GM12892 (cell line): ENCODE measurements around the gene GLS2. TPM values are rescaled to one million over a fixed set of nuclear protein-coding genes. Genes with fewer than 3 reads are reported as not detected.

Experiments
- DNase-seq: peaks from one replicate; pipeline ENCODE4 v3.0.0; 2011; ENCODE audit not compliant: insufficient read length
- FAIRE-seq: peaks from 2 replicates; lab custom pipeline; 2011; peaks lifted over from hg19 to GRCh38; lab: Jason Lieb, UNC
- POLR2A ChIP-seq: IDR thresholded peaks from 2 replicates; pipeline ENCODE4 v1.6.1; 2011; ENCODE audit warnings: low read depth, low read length, control low read depth
- POLR2AphosphoS5 ChIP-seq: IDR thresholded peaks from 2 replicates; pipeline ENCODE4 v1.6.1; 2011; ENCODE audit warnings: low read depth, low read length, control low read depth
- TAF1 ChIP-seq: IDR thresholded peaks from 2 replicates; pipeline ENCODE4 v1.6.1; 2011; ENCODE audit warnings: low read depth, mild to moderate bottlenecking, control low read depth, low read length, borderline replicate concordance
- polyA plus RNA-seq: library from polyadenylated mRNA; unstranded; fragments of >200 nt; gene quantifications from one replicate; pipeline ENCODE4 v1.2.1, GENCODE V29; 2012; ENCODE audit warnings: missing spikeins, inconsistent platforms; ENCODE audit not compliant: missing spikeins

The GLS2 gene
- 2.6 TPM for polyA plus RNA-seq

DNA sequence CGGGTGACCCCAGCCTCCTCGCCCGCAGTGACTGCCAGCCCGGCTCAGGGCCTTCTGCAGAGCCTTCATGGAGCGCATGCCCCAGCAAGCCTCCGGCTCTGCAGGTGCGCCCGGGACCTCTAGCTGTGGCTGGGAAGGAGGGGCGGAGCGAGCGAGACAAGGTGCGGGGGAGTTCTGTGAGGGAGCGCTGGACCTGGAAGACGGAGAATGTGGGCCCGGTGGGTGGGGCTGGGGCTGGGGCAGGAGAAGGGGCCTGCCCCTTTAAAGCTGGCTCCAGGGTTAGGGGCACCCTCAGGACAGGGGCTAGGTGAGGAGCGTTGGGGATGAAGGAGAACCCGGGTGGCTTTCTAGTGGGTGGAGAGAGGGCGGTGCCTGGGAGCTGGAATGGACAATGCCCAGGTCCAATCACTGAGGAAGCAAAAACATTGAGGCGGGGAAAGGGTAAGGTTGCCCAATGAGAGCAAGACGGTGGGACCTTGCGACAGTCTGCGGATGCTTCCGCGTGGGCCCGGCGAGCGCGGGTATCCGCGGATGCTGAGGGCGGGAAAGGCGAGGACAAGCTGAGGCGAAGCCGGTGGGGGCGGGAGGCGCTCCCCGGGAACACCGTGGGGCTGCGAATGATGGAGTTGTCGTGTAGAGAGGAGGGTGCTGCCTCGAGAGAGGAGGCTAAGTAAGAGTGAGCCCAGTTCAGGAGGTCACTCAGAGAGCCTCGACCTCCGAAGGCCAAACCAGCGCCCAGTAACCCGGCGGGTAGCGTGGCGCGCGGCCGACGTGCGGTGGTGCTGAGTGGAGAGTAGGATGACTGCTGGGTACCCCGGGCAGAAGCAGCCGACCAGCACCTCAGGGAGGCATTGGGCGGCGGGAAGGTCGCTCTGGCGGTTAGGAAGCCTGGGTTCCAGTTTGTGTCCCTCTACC is at the start of gene GLS2:
GLS2 (minus strand) TSS at position 121 of the 915 bp plus-strand sequence; CDS start at position 78, 43 bp downstream.
- TF ChIP-seq POLR2AphosphoS5, result no peak
- TF ChIP-seq TAF1, result no peak
- no peak for TF ChIP-seq POLR2A
- FAIRE-seq (peak; percentile 70), DNase-seq (peak; percentile 63)

DNA sequence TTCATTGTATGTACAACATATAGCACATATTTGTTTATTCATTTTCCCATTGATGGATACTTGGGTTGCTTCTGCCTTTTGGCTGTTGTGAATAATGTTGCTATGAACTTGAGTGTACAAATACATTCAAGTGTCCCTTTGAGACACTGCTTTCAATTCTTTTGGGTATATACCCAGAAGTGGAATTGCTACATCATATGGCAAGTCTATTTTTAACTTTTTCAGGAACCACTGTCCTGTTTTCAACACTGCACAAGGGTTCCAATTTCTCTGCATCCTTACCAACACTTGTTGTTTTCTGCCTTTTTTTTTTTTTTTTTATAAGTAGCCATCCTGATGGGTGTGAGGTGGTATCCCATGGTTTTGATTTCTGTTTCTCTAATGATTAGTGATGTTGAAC is 49.6 kb upstream of the GLS2 start:
- DNase-seq (no peak), FAIRE-seq (no peak)
- TF ChIP-seq POLR2A (no peak), TAF1 (no peak), POLR2AphosphoS5 (no peak)

DNA sequence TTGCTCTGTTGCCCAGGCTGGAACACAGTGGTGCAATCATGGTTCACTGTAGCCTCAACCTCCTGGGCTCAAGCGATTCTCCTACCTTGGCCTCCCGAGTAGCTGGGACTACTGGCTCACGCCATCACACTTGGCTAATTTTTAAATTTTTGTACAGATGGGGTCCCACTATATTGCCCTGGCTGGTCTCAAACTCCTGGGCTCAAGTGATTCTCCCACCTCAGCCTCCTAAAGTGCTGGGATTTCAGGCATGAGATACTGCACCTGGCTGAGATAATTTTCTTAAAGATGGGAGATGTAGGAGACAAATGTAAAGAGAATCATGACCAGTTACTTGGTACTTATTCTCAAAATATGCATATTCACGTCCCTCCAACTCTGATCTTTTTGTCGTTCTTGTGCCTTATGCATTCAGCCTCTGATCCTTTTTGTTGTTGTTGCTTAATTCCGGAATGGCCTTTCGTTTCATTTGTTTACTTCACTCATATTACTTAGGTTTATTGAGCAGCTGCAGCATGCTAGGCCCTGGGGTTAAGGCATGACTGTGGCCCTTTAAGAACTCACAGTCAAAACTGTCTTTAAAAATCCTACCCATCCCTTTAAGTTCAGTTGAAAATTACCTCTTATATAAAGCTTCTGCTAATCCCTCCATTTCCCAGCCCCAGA is 42.6 kb upstream of the GLS2 start:
- DNase-seq, result no peak
- no peak for FAIRE-seq
- TF ChIP-seq POLR2AphosphoS5 (no peak), TAF1 (no peak), POLR2A (no peak)

DNA sequence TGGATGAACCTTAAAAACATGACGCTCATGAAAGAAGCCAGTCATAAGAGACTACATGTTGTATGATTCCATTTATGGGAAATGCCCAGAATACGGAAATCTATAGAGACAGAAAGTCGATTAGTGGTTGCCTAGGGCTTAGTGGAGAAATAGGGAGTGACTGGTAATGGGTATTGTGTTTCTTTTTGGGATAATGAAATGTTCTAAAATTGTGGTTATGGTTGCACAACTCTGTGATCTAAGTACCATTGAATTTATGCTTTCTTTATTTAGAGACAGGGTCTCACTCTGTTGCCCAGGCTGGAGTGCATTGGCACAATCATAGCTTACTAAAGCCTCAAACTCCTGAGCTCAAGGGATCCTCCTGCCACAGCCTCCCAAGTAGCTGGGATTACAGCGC is 41.7 kb upstream of the GLS2 start:
- FAIRE-seq (no peak), DNase-seq (no peak)
- TF ChIP-seq TAF1 (no peak), POLR2AphosphoS5 (no peak), POLR2A (no peak)

DNA sequence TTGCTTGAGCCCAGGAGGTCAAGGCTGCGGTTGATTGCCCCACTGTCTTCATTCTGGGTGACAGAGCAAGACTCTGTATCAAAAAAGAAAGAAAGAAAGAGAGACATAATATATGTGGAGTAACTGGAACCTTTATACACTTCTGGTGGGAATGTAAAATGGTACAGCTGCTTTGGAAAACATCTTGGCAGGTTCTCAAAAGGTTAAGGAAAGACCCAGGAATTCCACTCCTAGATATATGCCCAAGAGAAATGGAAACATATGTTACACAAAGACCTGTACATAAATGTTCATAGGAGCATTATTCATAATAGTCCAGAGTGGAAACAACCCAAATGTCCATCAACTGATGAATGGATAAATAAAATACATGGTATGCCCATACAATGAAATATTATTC is 40.9 kb upstream of the GLS2 start:
- FAIRE-seq (no peak), DNase-seq (no peak)
- no peak for TF ChIP-seq POLR2AphosphoS5
- no peak for TF ChIP-seq TAF1
- TF ChIP-seq POLR2A, result no peak

DNA sequence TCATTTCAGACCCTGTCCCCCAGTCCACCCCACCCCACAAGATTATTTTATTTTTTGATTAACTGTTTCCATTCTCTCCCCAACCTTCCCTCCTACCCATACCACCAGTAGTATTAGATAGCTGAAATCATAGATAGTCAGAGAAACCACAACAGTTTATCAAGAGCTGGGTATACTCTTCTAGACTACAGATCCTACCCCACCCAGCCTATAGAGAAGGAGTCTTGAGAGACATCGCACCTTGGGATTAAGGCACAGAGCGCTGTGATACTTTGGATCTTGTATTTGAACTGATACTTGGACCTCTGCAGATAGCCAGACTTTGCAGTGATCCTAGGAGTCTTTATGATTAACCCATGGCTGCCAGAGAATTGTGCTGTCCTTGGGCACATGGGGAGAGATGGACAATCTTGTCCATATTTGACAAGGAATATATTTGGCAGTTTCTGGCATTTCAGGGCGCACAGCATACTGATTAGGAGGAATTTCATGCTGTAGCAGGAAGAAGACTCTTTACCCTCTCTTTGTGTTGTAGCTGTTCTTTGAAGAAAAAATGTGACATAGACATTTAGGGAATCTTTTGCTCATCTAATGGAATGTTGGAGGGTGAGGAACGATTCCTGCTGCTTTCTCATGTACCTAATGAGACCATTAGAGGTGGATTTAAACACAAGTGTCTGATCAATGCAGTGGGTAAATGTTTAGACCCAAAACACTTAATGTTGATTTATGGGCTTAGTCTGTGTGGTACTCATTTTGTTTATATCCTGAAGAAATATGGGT is 34.6 kb upstream of the GLS2 start:
- DNase-seq (no peak), FAIRE-seq (no peak)
- TF ChIP-seq POLR2A, result no peak
- no peak for TF ChIP-seq TAF1

DNA sequence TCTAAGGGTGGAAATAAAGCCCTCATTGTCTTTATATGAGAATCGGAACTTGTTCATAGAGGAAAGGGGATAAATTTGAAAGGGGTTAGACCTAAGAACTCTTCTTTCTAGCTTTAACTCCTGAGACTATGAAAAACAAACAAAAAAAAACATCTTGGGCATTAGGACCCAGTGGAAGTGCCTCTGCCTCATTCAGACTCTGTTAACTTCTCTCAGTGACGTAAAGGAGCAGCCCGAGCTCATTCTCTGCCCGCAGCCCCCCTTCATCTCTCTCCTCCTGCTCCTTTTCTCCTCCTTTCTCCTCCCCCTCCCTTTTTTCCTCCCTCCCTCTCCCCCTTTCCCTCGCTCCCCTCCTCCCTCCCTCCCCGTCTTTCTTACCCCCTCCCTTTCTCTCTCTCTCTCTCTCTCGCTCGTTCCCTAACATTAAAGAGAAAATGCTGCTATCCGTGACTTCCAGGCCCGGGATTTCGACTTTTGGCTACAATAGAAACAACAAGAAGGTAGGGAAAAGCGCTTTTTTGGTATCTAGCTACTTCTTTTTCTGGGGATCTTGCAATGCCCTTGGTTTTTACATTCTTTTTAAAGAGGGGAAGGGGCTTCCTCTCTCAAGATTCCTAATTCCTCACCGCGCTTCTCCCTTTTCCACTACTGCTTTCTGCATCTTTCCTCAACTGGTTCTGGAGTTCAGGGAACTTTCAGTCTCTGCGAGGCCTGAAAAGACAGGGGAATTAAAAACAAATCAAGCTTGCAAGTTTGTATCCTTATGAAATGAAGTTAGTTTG is 33.8 kb upstream of the GLS2 start, which contains the start of gene RBMS2:
RBMS2 (plus strand) TSS at position 231 of the 782 bp plus-strand sequence; CDS start at position 435, 204 bp downstream.
- FAIRE-seq, result no peak
- no peak for DNase-seq

DNA sequence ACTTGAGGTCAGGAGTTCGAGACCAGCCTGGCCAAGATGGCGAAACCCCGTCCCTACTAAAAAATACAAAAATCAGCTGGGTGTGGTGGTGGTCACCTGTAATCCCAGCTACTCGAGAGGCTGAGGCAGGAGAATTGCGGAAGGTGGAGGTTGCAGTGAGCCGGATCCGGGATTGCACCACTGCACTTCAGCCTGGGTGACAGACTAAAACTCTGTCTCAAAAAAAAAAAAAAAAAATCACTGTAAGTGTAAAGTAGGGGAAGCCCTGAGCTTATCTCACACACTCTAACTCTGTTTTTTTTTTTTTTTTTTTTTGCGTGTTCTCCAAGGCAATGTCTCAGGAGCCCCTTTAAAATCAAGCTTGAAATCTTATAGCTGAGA is 33.2 kb upstream of the GLS2 start:
- DNase-seq (no peak), FAIRE-seq (no peak)
- no peak for TF ChIP-seq POLR2A
- no peak for TF ChIP-seq POLR2AphosphoS5
- no peak for TF ChIP-seq TAF1

More for the DNA sequence above, 33.8 kb upstream of the GLS2 start, which contains the start of gene RBMS2:
- TF ChIP-seq TAF1 (no peak), POLR2AphosphoS5 (no peak), POLR2A (no peak)

DNA sequence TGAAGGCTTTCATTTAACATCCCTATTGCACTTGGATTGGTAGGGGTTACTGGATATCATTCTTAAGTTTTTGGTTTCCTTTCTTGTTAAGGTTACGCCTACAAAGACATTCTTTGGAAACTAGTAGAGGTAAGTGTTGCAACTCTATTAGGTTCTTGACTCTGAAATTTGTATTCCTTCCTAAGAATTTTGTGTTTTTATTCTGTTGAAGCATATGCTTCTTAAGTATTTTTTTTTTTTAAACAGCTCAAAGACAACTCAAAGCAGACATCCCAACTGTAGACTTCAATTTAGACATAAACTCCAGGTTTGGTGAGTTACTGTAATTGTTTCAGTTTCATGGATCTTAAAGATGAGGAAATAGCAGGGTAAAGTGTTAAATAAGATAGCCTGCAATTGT is 32.5 kb upstream of the GLS2 start:
- FAIRE-seq, result no peak
- no peak for TF ChIP-seq POLR2AphosphoS5
- TF ChIP-seq TAF1, result no peak
- TF ChIP-seq POLR2A, result no peak
- DNase-seq, result no peak

DNA sequence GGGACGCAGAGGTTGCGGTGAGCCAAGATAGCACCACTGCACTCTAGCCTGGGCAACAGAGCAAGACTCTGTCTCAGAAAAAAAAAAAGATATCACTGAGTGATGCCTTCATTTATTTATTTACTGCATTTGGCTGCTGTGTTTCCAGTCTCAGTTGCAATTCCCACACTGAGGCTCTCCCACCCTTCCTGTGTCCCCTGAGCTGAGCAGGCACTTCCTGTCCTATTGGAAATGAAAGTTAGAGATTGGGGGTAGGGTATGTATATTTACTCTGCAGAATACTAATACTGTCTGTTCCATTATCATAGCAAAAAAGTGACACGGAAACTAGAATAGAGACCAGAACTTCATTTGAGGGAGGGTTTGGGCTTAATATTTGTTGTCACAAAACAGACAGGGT is 32.1 kb upstream of the GLS2 start:
- FAIRE-seq, result no peak
- TF ChIP-seq TAF1, result no peak
- TF ChIP-seq POLR2AphosphoS5, result no peak
- no peak for TF ChIP-seq POLR2A

DNA sequence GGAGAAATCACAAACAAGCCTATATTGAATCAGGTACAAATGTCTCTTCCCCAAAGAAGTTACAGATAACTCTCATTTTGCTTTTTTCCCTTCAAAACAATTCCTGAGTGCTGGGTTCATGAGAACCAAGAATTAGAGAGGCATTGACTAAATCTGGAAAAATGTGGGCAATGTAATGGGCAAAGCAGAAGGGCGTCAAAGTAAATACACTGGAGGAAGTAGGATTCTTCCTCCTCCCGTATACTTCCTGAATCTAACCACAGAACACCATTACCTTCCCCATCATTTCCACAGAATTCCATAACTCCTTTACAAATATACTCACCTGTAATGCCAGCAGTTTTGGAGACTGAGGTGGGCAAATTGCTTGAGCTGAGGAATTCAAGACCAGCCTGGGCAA is 30.6 kb upstream of the GLS2 start:
- DNase-seq, result no peak
- TF ChIP-seq TAF1 (no peak), POLR2A (no peak), POLR2AphosphoS5 (no peak)
- no peak for FAIRE-seq

More for the DNA sequence above, 32.1 kb upstream of the GLS2 start:
- no peak for DNase-seq
